GM12801 (cell line): ENCODE data around the gene OR5AC2.

Experiments used
- CTCF ChIP-seq: IDR thresholded peaks from one replicate; pipeline ENCODE4 v1.5.1; 2011; ENCODE audit warnings: control low read depth; ENCODE audit not compliant: insufficient read length; ENCODE audit errors: extremely low read depth

Gene OR5AC2

GRCh38 chr3:98057631-98058030, 29.3 kb upstream of the OR5AC2 start:
- no peak for TF ChIP-seq CTCF

GRCh38 chr3:98058244-98058960, 28.6 kb upstream of the OR5AC2 start:
- TF ChIP-seq CTCF, result no peak

- TF ChIP-seq CTCF, result no peak
These were observed 18.1 kb upstream of the OR5AC2 start for GRCh38 chr3:98068824-98069223.

GRCh38 chr3:98070840-98071239, 16.1 kb upstream of the OR5AC2 start:
- no peak for TF ChIP-seq CTCF

- no peak for TF ChIP-seq CTCF
These were observed 13.5 kb upstream of the OR5AC2 start for GRCh38 chr3:98073486-98073885.

- TF ChIP-seq CTCF, result no peak
These were observed 8.9 kb downstream of the OR5AC2 start for GRCh38 chr3:98095882-98096281.

GRCh38 chr3:98099848-98100247, 12.9 kb downstream of the OR5AC2 start:
- no peak for TF ChIP-seq CTCF

GRCh38 chr3:98108162-98108561, 21.2 kb downstream of the OR5AC2 start:
- no peak for TF ChIP-seq CTCF
